MM.1S (cell line): ENCODE measurements around the gene UCP2.

Source experiments
- DNase-seq: peaks from one replicate; pipeline ENCODE4 v3.0.0-alpha.2; 2015
- H2AFZ ChIP-seq: fragments of 300-600 bp; sonication (generic); 2 replicates; pipeline ENCODE4 v1.6.0; 2016; ENCODE audit warnings: antibody characterized with exemption, low read length
- H3F3A ChIP-seq: fragments of 300-600 bp; sonication (generic); 2 replicates; pipeline ENCODE4 v1.6.1; 2016; ENCODE audit warnings: mild to moderate bottlenecking, antibody characterized with exemption, low read length, moderate library complexity, mixed read lengths; ENCODE audit not compliant: insufficient read depth
- H3K27ac ChIP-seq: fragments of 300-600 bp; sonication (generic); 2 replicates; pipeline ENCODE4 v1.5.1; 2016; ENCODE audit warnings: mild to moderate bottlenecking, low read length
- H3K27me3 ChIP-seq: fragments of 300-600 bp; sonication (generic); replicated peaks from 2 replicates; pipeline ENCODE4 v1.6.0; 2016; ENCODE audit warnings: low read length; ENCODE audit not compliant: insufficient read depth
- H3K36me3 ChIP-seq: fragments of 300-600 bp; sonication (generic); replicated peaks from 2 replicates; pipeline ENCODE4 v1.6.1; 2016; ENCODE audit warnings: mild to moderate bottlenecking, low read length, mixed read lengths; ENCODE audit not compliant: insufficient read depth
- H3K4me1 ChIP-seq: fragments of 300-600 bp; sonication (generic); 2 replicates; pipeline ENCODE4 v1.6.1; 2016; ENCODE audit warnings: low read length, mixed read lengths
- H3K4me2 ChIP-seq: fragments of 300-600 bp; sonication (generic); 2 replicates; pipeline ENCODE4 v1.6.0; 2016; ENCODE audit warnings: low read depth, low read length
- H3K4me3 ChIP-seq: fragments of 300-600 bp; sonication (generic); 2 replicates; pipeline ENCODE4 v1.5.1; 2016; ENCODE audit warnings: low read length, mixed read lengths
- H3K79me2 ChIP-seq: fragments of 300-600 bp; sonication (generic); 2 replicates; pipeline ENCODE4 v1.6.1; 2016; ENCODE audit warnings: mixed run types, low read length, mixed read lengths
- H3K9ac ChIP-seq: fragments of 300-600 bp; sonication (generic); 2 replicates; pipeline ENCODE4 v1.6.1; 2016; ENCODE audit warnings: low read length, mixed read lengths
- H3K9me2 ChIP-seq: fragments of 300-600 bp; sonication (generic); replicated peaks from 2 replicates; pipeline ENCODE4 v1.6.1; 2016; ENCODE audit warnings: mild to moderate bottlenecking, low read length, mixed read lengths; ENCODE audit not compliant: insufficient read depth
- H3K9me3 ChIP-seq: fragments of 300-600 bp; sonication (generic); replicated peaks from 2 replicates; pipeline ENCODE4 v1.6.1; 2016; ENCODE audit warnings: mild to moderate bottlenecking, low read length, mixed read lengths; ENCODE audit not compliant: insufficient read depth
- H4K20me1 ChIP-seq: fragments of 300-600 bp; sonication (generic); 2 replicates; pipeline ENCODE4 v1.6.1; 2016; ENCODE audit warnings: mild to moderate bottlenecking, low read length, moderate library complexity, mixed read lengths; ENCODE audit not compliant: insufficient read depth
- EZH2 ChIP-seq: fragments of 300-600 bp; sonication (generic); optimal IDR thresholded peaks from 2 replicates; pipeline ENCODE3; 2017; ENCODE audit warnings: low read depth, mild to moderate bottlenecking, antibody characterized with exemption, low read length, mixed read lengths
- EZH2phosphoT487 ChIP-seq: fragments of 300-600 bp; sonication (generic); IDR thresholded peaks from 2 replicates; pipeline ENCODE4 v1.6.1; 2018; ENCODE audit warnings: antibody characterized with exemption, low read length
- TF ChIP-seq, protein P1 (sequence below): fragments of 300-600 bp; sonication (generic); IDR thresholded peaks from 2 replicates; pipeline ENCODE4 v1.5.1; 2016; ENCODE audit warnings: antibody characterized with exemption, low read length, mixed read lengths

The UCP2 gene

DNA sequence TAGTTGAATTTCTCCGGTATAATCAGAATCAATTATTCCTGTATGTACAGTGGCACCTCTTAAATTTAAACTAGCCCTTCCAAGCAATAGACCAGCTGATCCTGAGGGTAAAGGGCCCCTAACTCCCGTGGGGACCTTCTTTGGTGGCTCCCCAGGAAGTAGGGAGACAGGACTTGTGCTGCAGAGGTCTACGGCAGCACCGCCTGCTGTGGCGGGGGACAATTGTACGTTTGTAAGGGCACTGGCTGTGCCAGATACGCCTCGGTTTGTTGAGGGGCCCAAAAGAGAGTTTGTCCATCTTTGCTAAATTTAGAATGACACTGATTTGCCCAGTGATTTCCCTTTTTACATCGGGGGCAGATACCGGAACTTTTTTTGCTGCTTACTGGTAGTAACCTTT is 37.7 kb downstream of the UCP2 start:
- no peak for TF ChIP-seq EZH2
- TF ChIP-seq, protein P1, sequence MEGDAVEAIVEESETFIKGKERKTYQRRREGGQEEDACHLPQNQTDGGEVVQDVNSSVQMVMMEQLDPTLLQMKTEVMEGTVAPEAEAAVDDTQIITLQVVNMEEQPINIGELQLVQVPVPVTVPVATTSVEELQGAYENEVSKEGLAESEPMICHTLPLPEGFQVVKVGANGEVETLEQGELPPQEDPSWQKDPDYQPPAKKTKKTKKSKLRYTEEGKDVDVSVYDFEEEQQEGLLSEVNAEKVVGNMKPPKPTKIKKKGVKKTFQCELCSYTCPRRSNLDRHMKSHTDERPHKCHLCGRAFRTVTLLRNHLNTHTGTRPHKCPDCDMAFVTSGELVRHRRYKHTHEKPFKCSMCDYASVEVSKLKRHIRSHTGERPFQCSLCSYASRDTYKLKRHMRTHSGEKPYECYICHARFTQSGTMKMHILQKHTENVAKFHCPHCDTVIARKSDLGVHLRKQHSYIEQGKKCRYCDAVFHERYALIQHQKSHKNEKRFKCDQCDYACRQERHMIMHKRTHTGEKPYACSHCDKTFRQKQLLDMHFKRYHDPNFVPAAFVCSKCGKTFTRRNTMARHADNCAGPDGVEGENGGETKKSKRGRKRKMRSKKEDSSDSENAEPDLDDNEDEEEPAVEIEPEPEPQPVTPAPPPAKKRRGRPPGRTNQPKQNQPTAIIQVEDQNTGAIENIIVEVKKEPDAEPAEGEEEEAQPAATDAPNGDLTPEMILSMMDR, result no peak
- TF ChIP-seq EZH2phosphoT487, result no peak
- no peaks in the 10 kb centered on the region for H3K36me3 ChIP-seq

DNA sequence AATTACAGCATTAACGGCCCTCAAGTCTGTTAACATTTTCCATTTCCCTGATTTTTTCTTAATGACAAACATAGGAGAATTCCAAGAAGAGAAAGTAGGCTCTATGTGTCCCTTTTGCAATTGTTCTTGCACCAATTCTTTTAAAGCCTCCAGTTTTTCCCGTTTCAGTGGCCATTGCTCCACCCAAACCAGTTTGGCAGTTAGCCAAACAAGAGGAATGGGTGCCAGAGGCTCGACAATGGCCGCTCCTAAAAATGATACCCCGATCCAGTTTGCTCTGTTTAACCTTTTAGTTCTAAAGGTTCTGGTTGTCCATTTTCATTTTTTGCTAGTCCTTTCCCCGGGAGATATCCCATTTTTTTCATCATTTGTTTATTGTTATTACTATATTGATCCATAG is 38.6 kb downstream of the UCP2 start:
- TF ChIP-seq EZH2, result no peak
- TF ChIP-seq, protein P1, result no peak
- no peak for TF ChIP-seq EZH2phosphoT487
- no peaks in the 10 kb centered on the region for H3K9me2 ChIP-seq

More for the DNA sequence above, 37.7 kb downstream of the UCP2 start:
- Histone ChIP-seq H3K27me3 (no peaks in the 10 kb centered on the region), H3K79me2 (no peaks in the 10 kb centered on the region), H3K9me2 (no peaks in the 10 kb centered on the region), H3K4me1 (no peaks in the 10 kb centered on the region), H3K9me3 (no peaks in the 10 kb centered on the region), H3K27ac (no peak overlapping the region), H3F3A (no peaks in the 10 kb centered on the region), H4K20me1 (no peaks in the 10 kb centered on the region), H3K4me3 (no peak overlapping the region), H3K4me2 (no peak overlapping the region), H2AFZ (no peak overlapping the region), H3K9ac (no peak overlapping the region)
- no peak for DNase-seq

DNA sequence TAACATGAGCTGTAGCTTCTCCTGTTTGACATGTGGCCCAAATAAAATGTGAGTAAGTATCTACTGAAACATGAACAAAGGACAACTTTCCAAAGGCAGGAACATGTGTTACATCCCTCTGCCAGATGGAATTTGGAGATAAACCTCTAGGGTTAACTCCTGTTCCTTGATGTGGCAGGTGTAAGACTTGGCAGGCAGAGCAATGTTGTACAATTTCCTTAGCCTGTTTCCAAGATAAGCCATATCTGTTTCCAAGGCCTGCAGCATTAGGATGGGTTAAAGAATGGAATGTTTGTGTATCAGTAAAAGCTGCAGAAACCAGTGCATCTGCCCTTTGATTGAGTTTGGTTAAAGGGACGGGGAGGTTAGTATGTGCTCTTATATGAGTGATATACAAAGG is 40.6 kb downstream of the UCP2 start:
- TF ChIP-seq, protein P1, result no peak
- TF ChIP-seq EZH2, result no peak
- no peak for TF ChIP-seq EZH2phosphoT487
- no peaks in the 10 kb centered on the region for H3K27me3 ChIP-seq
- no peak overlapping the region for H3K27ac ChIP-seq
- H3K4me3 ChIP-seq, result no peak overlapping the region
- no peak overlapping the region for H3K4me2 ChIP-seq
- H2AFZ ChIP-seq, result no peak overlapping the region
- H3K4me1 ChIP-seq, result no peaks in the 10 kb centered on the region
- H3K9me2 ChIP-seq, result no peaks in the 10 kb centered on the region
- no peaks in the 10 kb centered on the region for H3K36me3 ChIP-seq
- H3K79me2 ChIP-seq, result no peaks in the 10 kb centered on the region
- no peak overlapping the region for H3K9ac ChIP-seq
- H3F3A ChIP-seq, result no peaks in the 10 kb centered on the region
- DNase-seq, result no peak
- no peaks in the 10 kb centered on the region for H4K20me1 ChIP-seq
- no peaks in the 10 kb centered on the region for H3K9me3 ChIP-seq

More for the DNA sequence above, 38.6 kb downstream of the UCP2 start:
- no peak overlapping the region for H3K27ac ChIP-seq
- no peak for DNase-seq
- no peaks in the 10 kb centered on the region for H3F3A ChIP-seq
- no peaks in the 10 kb centered on the region for H4K20me1 ChIP-seq
- H3K4me3 ChIP-seq, result no peak overlapping the region
- no peaks in the 10 kb centered on the region for H3K9me3 ChIP-seq
- H3K9ac ChIP-seq, result no peak overlapping the region
- no peaks in the 10 kb centered on the region for H3K79me2 ChIP-seq
- H3K4me1 ChIP-seq, result no peaks in the 10 kb centered on the region
- no peak overlapping the region for H2AFZ ChIP-seq
- no peak overlapping the region for H3K4me2 ChIP-seq
- no peaks in the 10 kb centered on the region for H3K27me3 ChIP-seq
- H3K36me3 ChIP-seq, result no peaks in the 10 kb centered on the region
